PFSK-1 (cell line): ENCODE results near the gene GMPR2.

ENCODE experiments used
- FOXP2 ChIP-seq: optimal IDR thresholded peaks from 2 replicates; pipeline ENCODE3; 2011; ENCODE audit warnings: borderline replicate concordance, control low read depth, inconsistent platforms; ENCODE audit not compliant: insufficient read depth; ENCODE audit errors: extremely low read length, extremely low read depth
- POLR2AphosphoS5 ChIP-seq: IDR thresholded peaks from 2 replicates; pipeline ENCODE4 v1.6.1; 2012; ENCODE audit warnings: low read depth, mild to moderate bottlenecking, control low read depth, low read length, moderate library complexity
- SIN3A ChIP-seq: IDR thresholded peaks from 2 replicates; pipeline ENCODE4 v1.6.1; 2012; ENCODE audit warnings: mild to moderate bottlenecking, low read length, moderate library complexity, borderline replicate concordance; ENCODE audit not compliant: insufficient read depth
- TAF1 ChIP-seq: IDR thresholded peaks from 2 replicates; pipeline ENCODE4 v1.6.1; 2012; ENCODE audit warnings: low read length, control low read depth, borderline replicate concordance; ENCODE audit not compliant: insufficient read depth
- TF ChIP-seq, protein P1 (sequence below), 2 experiments: IDR thresholded peaks; 2 replicates each; pipeline versions ENCODE4 v1.6.1 to v1.8.0; 2011 to 2012; ENCODE audit warnings: low read depth in 2 of 2, low read length in 2 of 2, control low read depth in 1 of 2, inconsistent platforms in 1 of 2, mild to moderate bottlenecking in 1 of 2, moderate library complexity in 1 of 2; ENCODE audit not compliant: insufficient read depth in 1 of 2

- TF ChIP-seq POLR2AphosphoS5 (no peak), TAF1 (no peak), SIN3A (no peak), FOXP2 (no peak)
- TF ChIP-seq, protein P1, sequence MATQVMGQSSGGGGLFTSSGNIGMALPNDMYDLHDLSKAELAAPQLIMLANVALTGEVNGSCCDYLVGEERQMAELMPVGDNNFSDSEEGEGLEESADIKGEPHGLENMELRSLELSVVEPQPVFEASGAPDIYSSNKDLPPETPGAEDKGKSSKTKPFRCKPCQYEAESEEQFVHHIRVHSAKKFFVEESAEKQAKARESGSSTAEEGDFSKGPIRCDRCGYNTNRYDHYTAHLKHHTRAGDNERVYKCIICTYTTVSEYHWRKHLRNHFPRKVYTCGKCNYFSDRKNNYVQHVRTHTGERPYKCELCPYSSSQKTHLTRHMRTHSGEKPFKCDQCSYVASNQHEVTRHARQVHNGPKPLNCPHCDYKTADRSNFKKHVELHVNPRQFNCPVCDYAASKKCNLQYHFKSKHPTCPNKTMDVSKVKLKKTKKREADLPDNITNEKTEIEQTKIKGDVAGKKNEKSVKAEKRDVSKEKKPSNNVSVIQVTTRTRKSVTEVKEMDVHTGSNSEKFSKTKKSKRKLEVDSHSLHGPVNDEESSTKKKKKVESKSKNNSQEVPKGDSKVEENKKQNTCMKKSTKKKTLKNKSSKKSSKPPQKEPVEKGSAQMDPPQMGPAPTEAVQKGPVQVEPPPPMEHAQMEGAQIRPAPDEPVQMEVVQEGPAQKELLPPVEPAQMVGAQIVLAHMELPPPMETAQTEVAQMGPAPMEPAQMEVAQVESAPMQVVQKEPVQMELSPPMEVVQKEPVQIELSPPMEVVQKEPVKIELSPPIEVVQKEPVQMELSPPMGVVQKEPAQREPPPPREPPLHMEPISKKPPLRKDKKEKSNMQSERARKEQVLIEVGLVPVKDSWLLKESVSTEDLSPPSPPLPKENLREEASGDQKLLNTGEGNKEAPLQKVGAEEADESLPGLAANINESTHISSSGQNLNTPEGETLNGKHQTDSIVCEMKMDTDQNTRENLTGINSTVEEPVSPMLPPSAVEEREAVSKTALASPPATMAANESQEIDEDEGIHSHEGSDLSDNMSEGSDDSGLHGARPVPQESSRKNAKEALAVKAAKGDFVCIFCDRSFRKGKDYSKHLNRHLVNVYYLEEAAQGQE (IDR thresholded peaks at IDR 0.05; ENCODE audit: insufficient read depth in 1 of 2, low read depth in 2 of 2, low read length in 2 of 2) = no peak
These were observed 45.0 kb downstream of the GMPR2 start for GRCh38 chr14:24277606-24278321.
